Superior temporal gyrus (tissue), 1 donor: ENCODE results near the gene ZBTB47.

Experiments
- DNase-seq: peaks from one replicate; pipeline ENCODE4 v3.0.0-alpha.2; 2016; ENCODE audit errors: extremely low spot score

The ZBTB47 gene

DNA sequence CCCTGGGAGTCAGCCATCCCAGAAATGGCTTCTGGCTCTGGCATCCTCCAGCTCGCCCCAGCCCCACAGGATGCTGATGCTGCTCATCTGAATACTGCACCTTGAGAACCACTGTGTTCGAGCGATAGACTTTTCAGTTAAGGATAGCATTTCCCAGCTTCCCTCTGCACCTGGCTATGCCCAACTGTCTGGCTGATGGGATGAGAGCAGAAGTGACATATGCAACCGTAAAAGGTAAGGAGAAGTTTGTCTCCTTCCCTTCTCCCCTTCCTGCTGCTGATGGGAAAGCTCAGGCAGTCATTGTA, 58.8 kb downstream of the ZBTB47 start:
- no peak for DNase-seq

DNA sequence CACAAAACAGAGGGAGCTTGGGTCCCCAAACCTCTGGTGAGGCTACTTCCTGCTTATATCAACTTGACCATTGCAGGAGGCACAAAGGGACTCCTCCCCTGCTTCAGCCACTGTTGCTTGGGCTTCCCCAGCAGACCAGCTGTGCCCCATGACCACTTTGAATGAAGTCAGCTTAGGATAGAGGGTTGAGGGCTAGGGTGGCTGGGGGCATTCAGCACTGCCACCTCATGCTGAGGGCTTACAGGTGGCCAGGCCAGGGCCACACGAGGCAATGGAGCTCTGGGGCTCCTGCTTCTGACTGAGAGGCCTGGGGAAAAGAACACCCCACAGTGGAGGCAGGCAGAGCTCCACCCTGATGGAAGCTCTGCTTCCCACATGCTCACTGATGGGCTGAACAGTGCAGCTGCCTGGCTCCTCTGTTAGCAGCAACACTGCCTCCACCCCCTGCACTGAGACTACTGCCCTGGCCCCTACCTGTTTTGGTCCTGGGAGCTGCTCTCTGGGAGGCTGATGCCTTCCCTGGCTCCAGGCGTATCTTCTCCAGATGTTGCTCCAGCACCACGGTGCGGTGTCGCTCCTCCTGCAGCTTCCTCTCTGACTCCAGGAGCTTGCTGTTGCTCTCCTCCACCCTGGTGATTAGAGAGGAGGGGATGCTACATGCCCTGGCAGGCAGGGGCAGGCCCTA, 59.3 kb downstream of the ZBTB47 start:
- DNase-seq: peak; percentile 10

DNA sequence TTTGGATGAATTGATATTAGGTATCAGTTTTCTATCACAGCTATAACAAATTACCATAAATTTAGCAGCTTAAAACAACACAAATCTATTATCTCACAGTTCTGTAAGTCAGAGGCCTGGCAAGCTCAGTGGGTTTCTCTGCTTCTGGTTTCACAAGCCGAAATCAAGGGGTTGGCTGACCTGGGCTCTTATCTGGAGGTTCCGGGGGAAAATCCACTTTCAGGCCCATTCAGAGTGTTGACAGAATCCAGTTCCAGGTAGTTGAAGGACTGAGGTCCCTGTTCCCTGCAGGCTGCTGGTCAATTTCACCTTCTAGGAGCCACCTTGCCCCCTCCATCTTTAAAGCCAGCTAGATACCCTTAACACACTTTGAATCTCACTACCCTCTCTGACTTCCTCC, 60.2 kb downstream of the ZBTB47 start:
- DNase-seq: no peak

DNA sequence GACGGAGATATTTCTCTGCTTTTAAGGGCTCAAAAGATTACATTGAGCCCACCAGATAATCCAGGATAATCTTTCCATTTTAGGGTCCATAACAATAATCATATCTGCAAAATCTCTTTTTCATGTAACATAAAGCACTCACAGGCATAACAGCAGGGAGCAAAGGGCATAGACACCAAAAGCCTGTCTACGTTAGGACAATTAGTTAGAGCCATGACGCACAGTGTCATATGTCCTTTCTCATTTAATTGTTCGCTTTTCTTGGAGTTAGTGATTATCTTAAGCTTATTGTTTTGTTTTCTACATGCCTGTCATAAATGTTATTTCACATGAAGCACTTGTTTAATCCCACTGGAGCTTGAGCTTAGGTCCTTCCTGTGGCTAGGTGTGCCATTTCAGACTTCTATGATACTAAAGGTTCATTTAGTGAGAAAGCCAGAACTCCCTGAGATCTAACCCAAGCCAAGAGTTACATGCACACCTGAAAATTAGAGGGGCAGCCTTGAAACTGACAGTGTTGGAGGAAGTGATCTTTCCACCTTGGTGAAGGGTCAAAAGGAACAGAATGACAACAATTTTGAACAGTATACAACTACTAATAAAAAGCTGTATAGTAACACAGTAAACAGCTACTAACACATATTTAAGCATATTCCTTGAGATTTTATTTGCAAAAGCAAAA, 60.8 kb downstream of the ZBTB47 start:
- DNase-seq: no peak
